GM18508 (cell line): ENCODE results near the gene FOXF1.

Source experiments
- ATAC-seq: cut with Tn5 transposase; IDR thresholded peaks from one replicate; pipeline ENCODE4 v1.9.1; 2021; ENCODE audit warnings: moderate number of reproducible peaks; ENCODE audit not compliant: insufficient read depth, unreplicated experiment

The FOXF1 gene

DNA sequence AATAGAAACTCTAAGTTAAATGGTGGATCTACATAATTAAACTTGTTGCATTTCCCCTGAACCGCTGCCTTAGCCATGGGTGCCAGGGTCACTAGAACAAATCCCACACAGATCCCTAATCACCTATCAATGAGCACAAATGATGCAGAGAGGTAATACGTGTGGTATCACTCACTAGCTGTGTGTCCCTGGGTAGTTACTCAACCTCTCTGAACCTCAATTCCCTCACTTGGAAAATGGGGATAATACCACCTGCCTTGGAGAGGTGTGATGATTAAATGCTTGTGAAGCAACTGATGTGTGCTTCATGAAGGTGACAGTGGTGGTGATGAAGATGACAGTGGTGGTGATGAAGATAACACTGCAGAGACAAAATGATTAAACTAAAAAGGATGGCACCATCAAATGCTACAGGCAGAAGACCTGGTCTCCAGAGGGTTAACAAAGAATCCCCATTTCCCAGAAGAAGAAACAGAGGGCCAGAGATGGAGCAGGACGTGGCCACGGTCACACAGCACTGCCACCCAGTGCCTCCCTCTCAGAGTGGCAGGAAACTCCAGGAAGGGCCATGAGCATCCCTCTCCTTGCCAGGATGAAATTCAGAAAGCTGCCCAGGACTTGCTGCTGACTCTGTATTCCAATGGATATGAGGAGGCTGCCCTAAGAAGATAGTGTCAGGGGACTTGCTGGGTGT, 17.9 kb upstream of the FOXF1 start:
- ATAC-seq: no peak

DNA sequence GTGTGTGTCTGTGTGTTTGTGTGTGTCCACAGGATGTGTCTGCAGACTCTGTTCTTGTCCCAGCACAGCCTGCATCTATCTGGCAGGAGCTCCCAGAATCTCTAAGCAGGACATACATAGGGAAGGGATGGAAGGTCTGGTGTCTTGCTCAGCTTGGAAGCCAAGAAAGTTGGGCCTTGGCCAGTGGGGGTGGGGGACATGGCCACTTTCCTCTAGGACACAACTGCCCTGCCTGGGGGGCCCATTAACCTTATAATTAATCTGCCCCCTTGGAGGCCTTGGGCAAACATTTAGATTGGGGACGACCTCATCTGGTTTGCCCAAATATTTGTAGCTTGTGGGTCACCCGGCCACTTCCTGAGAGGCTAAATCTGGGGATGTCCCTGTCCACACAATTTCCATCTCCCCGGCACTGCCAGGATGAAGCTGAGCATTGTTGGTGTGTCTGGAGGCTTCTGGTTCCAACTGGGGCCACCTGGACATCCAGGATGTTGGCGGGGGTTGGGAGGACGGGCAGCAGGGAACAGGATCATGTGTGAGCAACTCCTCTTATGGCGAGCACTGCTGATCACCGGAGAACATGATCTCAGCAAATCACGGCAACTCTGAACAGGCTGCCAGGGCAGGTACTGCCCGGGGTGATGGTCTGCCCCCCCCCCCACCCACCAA, 17.2 kb upstream of the FOXF1 start:
- ATAC-seq: no peak

- ATAC-seq: no peak
Measured at GRCh38 chr16:86494039-86494564, 16.2 kb upstream of the FOXF1 start.

- ATAC-seq: no peak
Measured at GRCh38 chr16:86494565-86495356, 15.6 kb upstream of the FOXF1 start.

DNA sequence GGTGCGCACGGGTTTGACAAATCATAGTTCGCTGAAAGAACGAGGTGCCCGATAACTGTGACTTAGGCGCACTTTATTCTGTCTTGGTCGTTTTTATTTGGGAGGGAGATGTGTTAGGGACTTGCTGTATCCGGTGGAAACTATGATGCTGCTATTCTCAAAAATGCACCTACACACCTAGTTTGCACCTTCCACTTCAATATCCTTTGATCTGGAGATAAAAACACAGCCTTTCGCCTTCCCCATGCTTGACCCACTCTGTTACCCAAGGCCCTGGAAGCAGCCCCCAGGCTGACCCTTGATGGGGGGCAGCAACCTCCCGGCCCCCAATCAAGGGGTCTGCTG, 15.0 kb upstream of the FOXF1 start:
- ATAC-seq: no peak

GRCh38 chr16:86495756-86496261, 14.5 kb upstream of the FOXF1 start:
- no peak for ATAC-seq

DNA sequence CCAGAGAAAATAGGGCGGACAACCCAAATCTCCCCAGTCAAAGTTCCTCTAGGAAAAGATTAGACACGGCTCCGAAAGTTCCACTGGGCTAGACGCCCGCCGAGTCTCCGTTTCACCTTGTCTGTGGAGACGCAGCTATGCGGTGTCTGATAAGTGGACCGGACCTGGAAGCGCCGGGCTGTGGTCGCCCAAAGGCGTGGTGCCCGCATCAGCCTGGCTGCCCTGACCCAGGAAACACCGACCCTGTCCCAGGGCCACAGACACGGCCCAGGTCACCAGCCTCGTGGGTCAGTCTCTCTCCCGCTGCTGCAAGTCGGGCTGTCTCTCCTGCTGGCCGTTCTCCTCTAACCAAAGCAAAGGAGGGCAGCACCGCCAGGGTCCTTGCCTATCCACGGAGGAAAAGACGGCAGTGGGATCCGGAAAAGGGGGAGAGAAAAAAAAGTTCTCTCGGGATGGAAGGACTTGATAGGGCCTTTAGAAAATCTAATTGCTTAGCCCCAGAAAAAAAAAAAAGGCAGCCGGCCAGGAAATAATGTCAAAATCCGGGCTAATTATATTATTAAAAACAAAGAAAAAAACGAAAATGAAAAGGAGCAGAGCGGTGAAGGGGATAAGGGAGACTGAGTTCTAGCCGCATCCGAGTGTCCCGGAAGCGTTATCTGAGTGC, 13.9 kb upstream of the FOXF1 start:
- no peak for ATAC-seq

DNA sequence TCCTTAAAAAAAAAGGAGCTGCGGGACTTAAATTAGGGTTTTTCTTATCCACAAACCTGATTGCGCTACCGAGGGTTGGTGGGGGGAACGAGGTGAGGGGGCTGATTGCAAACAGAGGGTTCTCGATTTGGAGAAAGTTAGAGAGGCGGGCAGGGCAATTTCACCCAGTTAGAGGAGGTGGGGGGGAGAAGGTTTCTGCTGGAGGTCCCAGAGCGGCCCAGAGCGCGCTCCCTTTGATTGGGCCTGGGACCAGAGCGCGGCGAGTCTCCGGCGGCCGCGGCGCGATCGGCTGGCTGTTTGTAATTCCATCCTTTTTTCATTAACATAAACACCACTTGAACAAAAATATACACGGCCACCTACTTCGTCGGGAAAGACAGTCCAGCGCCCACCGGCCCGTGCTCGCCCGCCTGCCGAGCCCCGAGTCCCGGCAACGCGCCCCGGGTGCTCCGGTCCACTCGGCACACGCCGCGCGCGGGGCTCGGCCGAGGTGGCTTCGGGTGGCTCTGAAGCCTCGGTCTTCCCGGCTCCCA, 13.3 kb upstream of the FOXF1 start:
- ATAC-seq: no peak

DNA sequence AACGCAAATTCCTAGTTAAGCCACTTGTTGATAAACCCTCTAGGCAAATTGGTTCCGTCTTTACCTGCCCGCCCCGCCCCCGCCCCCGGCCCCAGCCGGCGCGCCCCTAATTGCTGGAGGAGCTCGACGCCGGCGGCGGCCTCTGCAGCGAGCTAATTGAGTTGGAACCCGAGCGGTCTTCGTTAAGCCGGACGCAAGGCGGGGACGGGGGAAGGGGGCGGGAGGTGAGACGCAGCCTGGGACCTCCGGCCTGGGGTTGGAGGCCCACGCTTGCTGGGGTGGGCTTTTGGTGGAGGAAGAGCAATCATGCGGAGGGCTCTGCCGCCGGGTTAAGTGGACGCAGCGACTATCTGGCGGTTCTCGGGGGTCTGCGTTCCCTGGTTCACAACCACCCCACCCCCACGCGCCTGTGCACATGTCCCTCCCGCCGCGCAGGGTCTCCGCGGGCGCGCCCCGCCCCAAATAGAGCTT, 12.7 kb upstream of the FOXF1 start:
- no peak for ATAC-seq

GRCh38 chr16:86498155-86498670, 12.1 kb upstream of the FOXF1 start:
- ATAC-seq: no peak

GRCh38 chr16:86498671-86499439, 11.5 kb upstream of the FOXF1 start:
- no peak for ATAC-seq

DNA sequence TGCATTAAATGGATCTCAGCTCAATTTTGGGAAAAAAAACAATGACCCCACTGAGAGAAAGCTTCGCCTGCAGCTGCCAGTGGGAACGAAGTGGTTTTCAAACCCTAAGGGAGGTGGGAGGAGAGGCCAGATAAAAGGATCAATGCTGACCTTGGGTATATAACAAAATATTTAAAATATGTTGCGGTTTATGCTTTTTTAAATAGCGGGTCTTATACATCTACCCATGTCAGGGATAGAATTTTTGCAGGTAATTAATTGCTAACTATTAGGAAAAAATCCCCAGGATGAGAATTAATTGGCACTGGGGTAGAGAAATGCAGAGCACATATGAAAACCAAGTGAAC, 10.9 kb upstream of the FOXF1 start:
- no peak for ATAC-seq

- no peak for ATAC-seq
Measured at GRCh38 chr16:86499889-86500707, 10.2 kb upstream of the FOXF1 start.

DNA sequence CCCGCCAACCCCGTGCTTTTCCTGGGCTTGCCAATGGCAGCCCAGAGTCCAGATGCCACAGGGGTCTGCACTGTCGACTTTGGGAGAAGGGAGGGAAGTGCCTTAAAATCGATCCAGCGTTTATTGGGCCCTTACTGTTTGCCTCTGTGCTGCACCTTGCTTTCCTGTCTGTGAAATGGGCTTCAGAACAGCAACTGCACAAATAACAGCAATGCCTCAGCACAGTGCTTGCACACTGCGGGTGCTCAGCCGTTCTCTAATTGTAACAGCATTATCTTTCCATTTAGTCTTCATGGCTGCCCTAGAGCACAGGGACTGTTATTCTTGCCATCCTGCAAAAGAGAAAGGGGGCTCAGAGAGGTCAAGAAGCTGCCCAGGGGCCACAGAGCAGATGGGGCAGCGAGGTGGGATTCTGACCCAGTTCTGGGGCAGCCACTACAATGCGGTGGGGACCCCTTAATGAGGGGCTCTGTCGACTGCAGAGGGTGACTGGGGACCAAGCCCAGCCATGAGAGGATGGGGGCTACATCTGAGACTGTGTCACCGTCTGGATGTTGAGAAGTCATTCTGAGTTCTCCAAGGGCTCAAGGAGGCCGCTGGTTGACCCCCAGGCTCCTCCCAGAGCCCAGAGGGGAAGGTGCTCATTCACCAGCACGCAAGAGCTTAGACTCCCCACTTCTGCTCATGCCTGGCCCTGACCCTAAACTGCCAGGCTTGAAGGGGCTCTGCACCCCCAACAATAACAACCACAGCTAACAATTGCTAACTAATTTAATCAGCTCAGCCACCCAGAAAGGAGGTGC, 9.4 kb upstream of the FOXF1 start:
- no peak for ATAC-seq

- ATAC-seq: no peak
Measured at GRCh38 chr16:86501989-86502855, 8.1 kb upstream of the FOXF1 start.

- ATAC-seq: no peak
Measured at GRCh38 chr16:86502856-86503748, 7.2 kb upstream of the FOXF1 start.
